Skin of body (tissue), 2 donors: ENCODE data around the gene MOV10L1. TPM values are rescaled to one million over a fixed set of nuclear protein-coding genes. Genes with fewer than 3 reads are reported as not detected.

Experiments used
- DNase-seq: peaks from one replicate; lab custom pipeline; 2025; lab: John Stamatoyannopoulos, UW
- total RNA-seq: library from RNA; depleted of rRNA; stranded (reverse); fragments of >200 nt; gene quantifications from one replicate; pipeline ENCODE4 v1.2.3, GENCODE V29; 2014

Gene MOV10L1
- total RNA-seq = 3.0 TPM

GRCh38 chr22:50089682-50090411 lies at the start of gene MOV10L1:
Gene MOV10L1, plus strand, starts transcription at chr22:50090006. Its CDS starts 83 bp downstream, at chr22:50090089.
- DNase-seq = no peak

- DNase-seq = no peak
These were observed 49.1 kb upstream of the MOV10L1 start for GRCh38 chr22:50040717-50041116.

- no peak for DNase-seq
These were observed 48.3 kb upstream of the MOV10L1 start for GRCh38 chr22:50041361-50042065.

- no peak for DNase-seq
These were observed 45.2 kb upstream of the MOV10L1 start for GRCh38 chr22:50044485-50045118.

GRCh38 chr22:50045211-50046018 lies 44.4 kb upstream of the MOV10L1 start:
- no peak for DNase-seq

GRCh38 chr22:50046019-50046415 lies 43.8 kb upstream of the MOV10L1 start:
- no peak for DNase-seq

- DNase-seq = no peak
These were observed 43.1 kb upstream of the MOV10L1 start for GRCh38 chr22:50046481-50047245.

- no peak for DNase-seq
These were observed 42.5 kb upstream of the MOV10L1 start for GRCh38 chr22:50047346-50047745.

GRCh38 chr22:50048061-50048765 lies 41.6 kb upstream of the MOV10L1 start:
- no peak for DNase-seq

GRCh38 chr22:50048836-50049235 lies 41.0 kb upstream of the MOV10L1 start:
- DNase-seq = no peak

- DNase-seq = no peak
These were observed 40.3 kb upstream of the MOV10L1 start for GRCh38 chr22:50049299-50050195.

GRCh38 chr22:50051930-50052329 lies 37.9 kb upstream of the MOV10L1 start:
- DNase-seq = no peak

- no peak for DNase-seq
These were observed 35.9 kb upstream of the MOV10L1 start for GRCh38 chr22:50053861-50054260.

GRCh38 chr22:50056214-50056972 lies 33.4 kb upstream of the MOV10L1 start:
- no peak for DNase-seq

GRCh38 chr22:50057278-50058060 lies 32.3 kb upstream of the MOV10L1 start:
- no peak for DNase-seq

- DNase-seq = no peak
These were observed 31.5 kb upstream of the MOV10L1 start, which contains the start of gene TTLL8 for GRCh38 chr22:50058061-50058905. Gene TTLL8, minus strand, starts transcription at chr22:50058298.
